HG03521 (cell line): Measurements from ENCODE around the gene CEP350.

Source experiments
- ATAC-seq: cut with Tn5 transposase; IDR thresholded peaks from one replicate; pipeline ENCODE4 v1.9.1; 2021; ENCODE audit warnings: mild to moderate bottlenecking, moderate library complexity; ENCODE audit not compliant: unreplicated experiment

The CEP350 gene

DNA sequence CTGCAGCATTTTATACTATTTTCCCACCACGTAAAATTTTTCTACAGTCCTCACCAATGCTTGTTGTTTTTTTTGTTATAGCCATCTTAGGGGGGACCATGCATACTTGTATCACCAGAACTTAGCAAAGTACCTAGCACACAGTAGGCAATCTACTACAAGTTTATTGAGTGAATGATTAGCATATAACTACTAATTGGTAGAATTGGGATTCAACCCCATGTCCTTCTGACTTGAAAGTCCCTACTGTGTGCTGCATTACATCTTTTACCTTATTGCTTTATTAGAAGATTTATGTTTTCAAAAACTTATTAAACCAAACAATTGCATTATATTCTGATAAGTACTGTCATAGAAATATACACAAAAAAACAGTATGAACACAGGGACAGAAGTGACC, 92.1 kb downstream of the CEP350 start:
- ATAC-seq: no peak

DNA sequence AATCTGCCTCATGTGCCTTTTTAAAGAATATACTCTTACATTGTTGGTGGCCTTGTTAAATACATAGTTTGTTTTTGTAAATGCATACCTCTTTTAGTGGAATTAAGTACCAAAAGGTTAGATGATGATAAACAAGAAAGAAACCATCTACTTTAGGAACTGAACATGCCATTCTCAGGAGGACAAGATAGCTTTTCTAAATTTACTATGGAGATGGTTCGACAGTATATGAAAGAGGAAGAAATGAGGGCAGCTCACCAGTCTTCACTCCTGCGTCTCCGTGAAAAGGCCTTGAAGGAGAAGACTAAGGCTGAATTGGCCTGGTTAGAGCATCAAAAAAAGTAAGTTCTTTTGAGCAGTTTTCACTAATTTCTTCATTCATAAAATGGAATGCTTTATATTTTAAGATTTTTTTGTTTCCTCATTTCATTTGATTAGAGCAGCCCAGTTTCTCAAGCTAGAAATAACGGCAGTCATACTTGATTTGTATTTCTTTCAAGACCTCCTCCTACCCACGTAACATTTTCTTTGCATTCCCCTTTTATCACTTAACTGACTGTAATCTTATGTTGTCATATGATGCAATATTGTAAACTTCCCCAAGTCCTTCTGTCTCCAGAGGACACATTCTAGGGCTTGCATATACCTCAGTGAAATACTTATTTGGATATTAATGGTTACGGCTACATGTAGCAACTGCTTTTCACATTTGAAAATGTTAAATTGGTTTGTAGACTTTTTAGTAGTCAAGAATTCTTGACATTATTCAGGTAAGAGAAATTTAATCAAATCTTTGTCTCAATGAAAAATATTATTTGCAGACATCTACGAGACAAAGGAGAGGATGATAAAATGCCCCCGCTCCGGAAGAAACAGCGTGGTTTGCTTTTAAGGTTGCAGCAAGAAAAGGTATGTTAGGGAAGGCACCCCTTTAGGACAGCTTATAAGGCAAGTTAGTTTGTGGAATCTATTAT, 99.3 kb downstream of the CEP350 start:
- no peak for ATAC-seq

DNA sequence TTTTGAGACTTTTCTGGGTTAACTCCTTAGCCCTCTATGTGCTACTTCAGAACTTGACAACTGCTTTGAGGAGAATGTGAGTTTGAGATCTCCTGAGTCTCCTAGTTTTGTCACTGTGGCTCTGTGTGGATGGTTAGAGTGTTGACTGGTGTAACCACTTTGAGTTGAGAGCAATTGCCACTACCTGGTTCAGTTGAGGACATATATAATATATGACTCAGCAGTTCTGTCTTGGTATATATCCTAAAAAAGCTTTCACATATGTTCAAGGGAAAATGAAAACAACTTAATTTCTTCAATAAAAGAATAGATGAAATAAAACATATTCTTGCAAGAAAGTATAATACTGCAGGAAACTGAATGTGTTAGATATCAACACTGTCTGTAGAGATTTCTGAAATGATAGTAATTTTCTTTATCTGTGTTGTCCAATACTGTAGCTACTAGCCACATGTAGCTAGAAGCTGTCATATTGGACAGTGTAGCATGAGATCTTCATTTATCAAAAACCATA, 103.3 kb downstream of the CEP350 start:
- ATAC-seq: no peak

GRCh38 chr1:180061019-180061418, 106.4 kb downstream of the CEP350 start:
- ATAC-seq: no peak

DNA sequence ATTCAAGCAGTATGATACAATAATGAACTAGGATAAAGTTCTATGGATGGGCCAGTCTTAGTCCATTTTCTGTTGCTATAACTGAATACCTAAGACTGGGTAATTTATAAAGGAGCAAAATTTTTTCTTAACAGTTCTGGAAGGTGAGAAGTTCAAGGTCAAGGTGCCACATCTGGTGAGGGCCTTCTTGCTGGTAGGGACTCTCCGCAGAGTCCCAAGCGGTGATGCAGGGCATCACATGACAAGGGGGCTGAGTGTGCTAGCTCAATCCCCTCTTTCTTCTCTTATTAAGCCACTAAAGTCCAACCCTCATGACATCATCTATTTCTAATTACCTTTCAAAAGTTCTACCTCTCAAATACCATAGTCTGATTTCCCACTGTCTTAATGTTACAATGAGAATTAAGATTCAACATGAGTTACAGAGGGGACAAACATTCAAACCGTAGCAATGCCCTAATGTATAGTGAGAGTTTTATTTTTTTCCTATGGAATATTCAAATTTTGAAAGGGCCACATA, 107.9 kb downstream of the CEP350 start:
- no peak for ATAC-seq

DNA sequence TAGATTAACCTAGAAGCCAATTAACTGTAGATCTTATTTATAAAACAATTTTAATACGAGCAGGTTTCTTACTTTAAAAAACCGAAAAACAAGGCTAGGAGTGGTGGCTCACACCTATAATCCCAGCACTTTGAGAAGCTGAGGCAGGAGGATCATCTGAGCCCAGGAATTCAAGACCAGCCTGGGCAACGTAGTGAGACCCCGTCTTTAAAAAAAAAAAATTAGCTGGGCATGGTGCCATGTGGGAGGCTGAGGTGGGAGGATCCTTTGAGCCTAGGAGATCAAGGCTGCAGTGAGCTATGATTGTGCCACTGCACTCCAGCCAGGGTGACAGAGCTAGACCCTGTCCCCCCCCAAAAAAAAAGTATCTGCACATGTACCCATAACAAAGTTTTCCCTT, 110.8 kb downstream of the CEP350 start:
- ATAC-seq: no peak

GRCh38 chr1:180066150-180066549, 111.5 kb downstream of the CEP350 start:
- ATAC-seq: no peak

GRCh38 chr1:180070286-180070685, 115.7 kb downstream of the CEP350 start:
- no peak for ATAC-seq

DNA sequence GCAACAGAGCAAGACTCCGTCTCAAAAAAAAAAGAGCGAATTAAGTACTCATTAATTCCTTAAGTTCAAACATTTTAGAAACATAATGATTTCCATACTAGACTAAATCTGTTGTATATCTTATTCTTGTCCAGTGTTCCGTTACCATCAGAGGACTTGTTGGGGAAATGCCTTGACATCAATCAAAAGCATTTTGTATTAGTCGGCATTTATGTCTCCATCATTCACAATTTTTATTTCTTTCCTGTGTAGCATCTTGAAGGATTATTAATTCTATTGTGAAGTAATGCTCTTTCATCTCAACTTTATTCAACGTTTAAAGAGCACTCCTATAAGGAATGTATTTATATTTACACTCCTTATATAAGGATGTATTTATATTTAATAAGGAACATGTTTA, 117.1 kb downstream of the CEP350 start:
- no peak for ATAC-seq

GRCh38 chr1:180080439-180080838, 125.8 kb downstream of the CEP350 start:
- ATAC-seq: no peak

DNA sequence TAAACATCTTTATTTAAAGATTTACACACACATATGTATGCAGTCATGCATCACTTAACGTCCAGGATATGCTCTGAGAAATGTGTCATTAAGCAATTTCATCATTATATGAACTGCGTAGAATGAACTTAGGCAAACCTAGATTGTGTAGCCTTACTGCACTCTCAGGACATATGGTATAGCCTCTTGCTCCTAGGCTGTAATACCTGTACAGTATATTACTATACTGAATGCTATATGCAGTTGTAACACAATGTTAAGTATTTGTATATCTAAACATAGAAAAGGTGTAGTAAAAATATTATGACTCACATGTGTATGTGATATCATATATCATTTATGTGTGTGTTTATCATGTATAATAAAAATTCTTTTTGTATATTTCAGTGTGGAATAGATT, 126.9 kb downstream of the CEP350 start:
- no peak for ATAC-seq

DNA sequence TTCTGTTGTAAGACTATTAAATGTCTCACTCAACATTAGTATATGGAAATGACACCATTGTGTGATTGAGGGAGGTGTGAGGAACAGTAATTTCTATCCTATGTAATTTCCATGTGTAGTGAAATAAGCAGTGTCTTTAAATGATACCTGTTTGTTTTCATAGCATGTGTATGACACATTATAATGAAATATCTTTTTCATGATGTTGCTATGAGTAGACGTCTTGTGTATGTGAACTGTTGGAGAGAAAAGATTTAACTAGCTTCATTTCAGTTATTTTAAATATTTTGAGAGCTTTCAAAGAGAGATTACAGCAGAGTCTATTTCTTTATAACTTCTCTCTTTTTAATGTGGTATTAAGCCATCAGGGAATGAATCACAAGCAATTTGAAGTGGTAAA, 128.6 kb downstream of the CEP350 start:
- ATAC-seq: no peak

DNA sequence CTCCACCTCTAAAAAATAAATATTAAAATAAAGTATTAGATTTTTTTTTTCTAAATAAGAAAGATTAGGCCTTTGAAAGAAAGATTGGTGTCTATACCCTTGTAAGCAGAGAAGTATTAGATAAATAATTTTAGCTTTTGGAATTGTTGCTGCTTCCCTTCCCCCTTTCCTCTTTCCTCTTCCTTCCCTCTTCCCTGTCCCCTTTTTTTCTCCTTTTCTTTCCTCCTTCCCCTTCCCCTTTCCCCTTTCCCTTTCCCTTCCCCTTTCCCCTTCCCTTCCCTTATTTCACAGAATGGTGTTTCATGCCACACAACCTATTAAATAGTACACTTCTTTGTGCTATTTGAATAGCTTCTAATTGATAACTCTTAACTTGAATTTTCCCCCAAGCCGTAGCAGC, 130.3 kb downstream of the CEP350 start:
- ATAC-seq: no peak

- ATAC-seq: no peak
Measured at GRCh38 chr1:180085331-180085730, 130.7 kb downstream of the CEP350 start.

DNA sequence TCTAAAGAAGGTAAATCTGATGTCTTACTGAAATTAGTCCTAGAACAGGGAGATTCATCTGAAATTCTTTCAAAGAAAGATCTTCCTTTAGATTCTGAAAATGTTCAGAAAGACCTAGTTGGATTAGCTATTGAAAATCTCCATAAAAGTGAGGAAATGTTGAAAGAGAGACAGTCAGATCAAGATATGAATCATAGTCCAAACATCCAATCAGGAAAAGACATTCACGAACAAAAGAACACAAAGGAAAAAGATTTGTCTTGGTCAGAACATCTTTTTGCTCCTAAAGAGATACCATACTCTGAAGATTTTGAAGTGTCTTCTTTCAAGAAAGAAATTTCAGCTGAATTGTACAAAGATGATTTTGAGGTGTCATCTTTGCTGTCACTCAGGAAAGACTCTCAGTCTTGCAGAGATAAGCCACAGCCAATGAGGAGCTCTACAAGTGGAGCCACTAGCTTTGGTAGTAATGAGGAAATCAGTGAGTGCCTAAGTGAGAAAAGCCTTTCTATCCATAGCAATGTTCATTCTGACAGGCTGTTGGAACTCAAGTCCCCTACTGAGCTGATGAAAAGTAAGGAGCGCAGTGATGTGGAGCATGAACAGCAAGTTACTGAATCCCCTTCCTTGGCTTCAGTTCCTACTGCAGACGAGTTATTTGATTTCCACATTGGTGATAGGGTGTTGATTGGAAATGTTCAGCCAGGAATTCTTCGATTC, 138.5 kb downstream of the CEP350 start:
- ATAC-seq: no peak

DNA sequence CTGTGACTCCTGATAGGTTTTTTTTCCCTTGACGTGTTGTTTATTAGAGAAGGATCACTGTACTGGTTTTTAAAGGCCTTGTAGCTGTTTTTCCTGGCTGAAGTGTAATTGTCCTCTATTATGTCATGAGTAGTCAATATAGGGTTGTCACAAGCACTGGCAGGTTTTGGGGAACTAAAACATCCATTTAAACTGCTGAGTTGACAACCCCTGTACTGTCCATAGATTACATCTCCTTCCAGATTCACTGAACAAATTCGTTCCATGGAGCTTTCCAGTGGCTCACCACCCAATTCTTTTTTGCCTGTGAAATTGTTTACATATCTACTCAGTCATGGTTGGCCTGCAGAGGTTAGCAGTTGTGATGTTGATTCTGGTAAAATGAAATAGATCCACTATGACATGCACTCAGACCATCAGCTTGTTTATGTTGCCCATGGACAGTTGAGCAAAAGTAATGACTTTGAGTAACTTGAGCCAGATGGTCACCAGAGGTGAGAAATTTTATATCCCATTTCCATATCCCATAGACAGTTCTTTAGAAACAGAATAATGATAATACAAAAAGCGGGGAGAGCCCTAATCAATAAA, 140.2 kb downstream of the CEP350 start:
- no peak for ATAC-seq

GRCh38 chr1:180096584-180097325, 142.1 kb downstream of the CEP350 start:
- ATAC-seq: no peak

DNA sequence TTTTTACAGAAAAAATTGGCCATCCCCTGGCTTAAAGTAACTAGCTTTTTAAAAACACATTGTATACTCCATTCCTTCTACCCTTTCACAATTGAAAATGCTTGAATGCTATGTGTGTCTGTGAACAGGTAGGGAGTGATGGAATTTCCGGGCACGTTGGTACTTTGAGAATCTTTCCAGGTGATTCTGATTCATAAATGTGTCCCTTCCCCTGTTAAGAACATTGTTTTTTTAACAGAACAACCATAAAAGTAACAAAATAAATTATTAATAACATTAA, 142.7 kb downstream of the CEP350 start:
- ATAC-seq: no peak

- no peak for ATAC-seq
Measured at GRCh38 chr1:180101411-180101810, 146.8 kb downstream of the CEP350 start.

DNA sequence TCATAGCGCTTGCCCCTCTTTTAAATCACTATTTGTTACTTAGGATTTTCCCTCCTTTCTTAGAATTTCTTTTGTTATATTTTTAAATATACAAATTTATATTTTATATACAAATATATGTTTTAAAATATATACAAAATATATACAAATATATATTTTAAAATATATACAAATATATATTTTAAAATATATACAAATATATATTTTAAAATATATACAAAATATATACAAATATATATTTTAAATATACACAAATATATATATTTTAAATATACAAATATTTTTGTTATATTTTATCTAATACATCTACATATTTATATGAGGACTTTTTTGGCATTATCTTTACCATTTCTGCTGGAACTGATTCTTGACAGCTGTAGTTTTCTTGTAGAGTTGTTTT, 149.2 kb downstream of the CEP350 start:
- ATAC-seq: no peak

GRCh38 chr1:180112091-180112490, 157.5 kb downstream of the CEP350 start:
- no peak for ATAC-seq
